Lower leg skin (tissue), 3 donors: Measurements from ENCODE around the gene RSAD2.

Experiments used
- CTCF ChIP-seq, 3 donors: fragments of 450-650 bp; IDR thresholded peaks; one replicate each; pipeline ENCODE4 v1.5.1; 2016; ENCODE audit warnings: antibody characterized with exemption in 3 of 3, mild to moderate bottlenecking in 3 of 3, moderate library complexity in 2 of 3
- POLR2A ChIP-seq, 2 donors: fragments of 450-650 bp; IDR thresholded peaks; one replicate each; pipeline ENCODE4 v1.6.1; 2016 to 2017; ENCODE audit warnings: antibody characterized with exemption in 2 of 2, mild to moderate bottlenecking in 1 of 2, moderate library complexity in 1 of 2

- TF ChIP-seq POLR2A (IDR thresholded peaks at IDR 0.05) (no peak), CTCF (IDR thresholded peaks at IDR 0.05) (no peak)
These were observed 8.0 kb downstream of the RSAD2 start for GRCh38 chr2:6885551-6885950.
